Stimulated activated CD8-positive, alpha-beta memory T cell treated with anti-CD3 and anti-CD28 coated beads, Interleukin-7, amount 100 ng/mL, for 1 hour (primary cell): Measurements from ENCODE around the gene ATP8A2.
"Not testable (repeated sequence)": the region's sequence is repeated elsewhere in the genome, so short reads cannot be mapped to it uniquely, and the experiment has no call there.

Experiments
- DNase-seq, 2 donors: peaks; one replicate each; pipeline ENCODE4 v3.0.0-alpha.2; 2020; ENCODE audit warnings: low read depth in 2 of 2

ATP8A2 gene

DNA sequence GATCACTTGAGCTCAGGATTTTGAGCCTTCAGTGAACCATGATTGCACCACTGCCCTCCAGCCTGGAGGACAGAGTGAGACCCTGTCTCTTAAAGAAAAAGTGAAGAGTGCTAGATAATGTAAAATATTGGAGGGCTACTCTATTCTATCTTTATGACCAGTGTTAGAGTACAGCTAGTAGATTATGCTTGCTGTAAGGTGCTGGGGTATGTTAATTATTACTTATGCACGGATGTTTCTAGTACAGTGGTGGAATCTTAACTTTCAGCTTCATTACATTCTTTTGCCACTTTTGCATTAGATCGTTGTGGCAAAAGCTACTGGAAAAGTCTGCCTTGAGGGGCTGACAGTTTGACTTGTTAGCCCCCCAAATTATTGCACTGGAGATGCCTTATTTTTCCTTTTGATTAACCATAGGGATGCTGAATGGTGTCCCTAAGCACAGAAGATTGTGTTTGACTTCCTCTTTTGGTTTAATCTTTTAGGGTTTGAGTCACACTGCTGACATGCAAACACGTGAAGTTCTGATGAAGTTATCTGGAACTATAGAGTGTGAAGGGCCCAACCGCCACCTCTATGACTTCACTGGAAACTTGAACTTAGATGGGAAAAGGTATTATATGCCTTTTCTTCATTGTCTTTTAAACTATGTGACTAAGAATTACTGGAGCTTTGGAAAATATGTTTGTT lies 169.8 kb downstream of the ATP8A2 start:
- no peak for DNase-seq

DNA sequence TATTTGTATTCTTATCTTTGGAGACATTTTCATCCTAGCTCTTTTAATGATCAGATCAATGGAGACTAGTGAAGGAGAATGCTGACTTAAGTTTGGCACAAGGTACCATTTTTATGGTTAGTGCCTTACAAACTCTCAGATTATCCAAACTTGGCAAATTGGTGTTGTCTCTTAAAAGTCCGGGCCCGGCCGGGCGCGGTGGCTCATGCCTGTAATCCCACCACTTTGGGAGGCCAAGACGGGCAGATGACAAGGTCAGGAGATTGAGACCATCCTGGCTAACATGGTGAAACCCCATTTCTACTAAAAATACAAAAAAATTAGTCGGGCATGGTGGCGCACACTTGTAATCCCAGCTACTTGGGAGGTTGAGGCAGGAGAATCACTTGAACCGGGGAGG lies 177.2 kb downstream of the ATP8A2 start:
- DNase-seq: not testable (repeated sequence)

DNA sequence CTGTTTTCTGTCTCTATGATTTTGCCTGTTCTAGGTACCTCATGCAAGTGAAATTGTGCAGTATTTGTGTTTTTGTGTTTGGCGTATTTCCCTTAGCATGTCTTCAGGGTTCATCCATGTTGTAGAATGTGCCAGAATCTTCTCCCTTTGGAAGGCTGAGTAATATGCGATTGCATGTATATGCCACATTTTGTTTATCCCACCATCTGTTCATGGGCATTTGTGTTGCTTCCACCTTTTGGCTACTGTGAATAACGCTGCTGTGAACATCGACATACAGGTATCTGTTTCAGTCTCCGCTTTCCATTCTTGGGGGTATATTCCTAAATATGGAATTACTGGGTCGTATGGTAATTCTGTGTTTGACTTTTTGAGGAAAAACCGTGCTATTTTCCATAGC lies 190.0 kb downstream of the ATP8A2 start:
- no peak for DNase-seq

DNA sequence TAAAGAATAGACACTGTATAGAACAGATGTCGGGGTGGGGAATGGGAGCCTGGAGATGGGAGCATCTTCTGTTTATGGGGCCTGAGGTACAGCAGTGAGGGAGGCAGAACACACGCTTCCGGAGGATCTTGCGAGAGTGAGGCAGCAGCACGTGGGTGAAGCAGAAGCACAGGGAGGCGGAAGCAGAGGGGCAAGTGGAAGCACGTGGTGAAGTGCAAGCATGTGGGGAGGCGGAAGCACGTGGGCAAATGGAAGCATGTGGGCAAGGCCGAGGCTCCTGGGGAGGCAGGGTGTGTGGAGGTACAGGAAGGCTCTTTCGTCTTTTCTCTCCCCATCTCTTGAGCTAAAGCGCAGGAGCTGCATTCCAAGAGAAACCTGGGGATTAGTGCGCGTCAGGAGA lies 198.4 kb downstream of the ATP8A2 start:
- no peak for DNase-seq

DNA sequence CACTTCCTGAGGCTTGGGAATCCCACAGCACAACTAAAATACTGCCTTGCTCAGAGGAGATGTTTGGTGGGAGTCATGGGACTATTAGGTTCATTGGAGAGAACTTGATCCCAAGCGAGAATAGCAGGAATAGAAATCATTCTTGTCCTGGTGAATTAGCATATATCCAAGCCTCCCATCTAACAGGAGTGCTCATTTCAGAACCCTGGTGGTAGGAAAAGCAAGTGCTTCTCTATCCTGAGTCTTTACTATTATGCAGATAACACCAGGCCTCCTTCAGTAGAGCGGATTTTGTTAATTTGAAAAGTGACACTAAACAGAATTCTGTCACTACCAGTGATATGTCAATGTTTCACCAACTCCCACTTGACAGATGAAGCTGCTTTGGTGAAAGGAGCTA lies 199.5 kb downstream of the ATP8A2 start:
- no peak for DNase-seq

DNA sequence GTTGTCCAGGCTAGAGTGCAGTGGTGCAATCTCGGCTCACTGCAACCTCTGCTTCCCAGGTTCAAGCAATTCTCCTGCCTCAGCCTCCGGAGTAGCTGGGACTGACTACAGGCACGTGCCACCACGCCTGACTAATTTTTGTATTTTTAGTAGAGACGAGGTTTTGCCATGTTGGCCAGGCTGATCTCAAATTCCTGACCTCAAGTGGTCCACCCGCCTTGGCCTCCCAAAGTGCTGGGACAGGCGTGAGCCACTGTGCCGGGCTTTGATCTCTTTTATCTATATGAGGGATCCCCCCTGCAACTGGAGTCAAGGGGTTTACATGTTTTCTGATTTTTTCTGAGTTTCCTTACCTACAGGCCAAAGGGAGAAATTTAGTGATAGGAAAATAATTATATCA lies 200.4 kb downstream of the ATP8A2 start:
- not testable (repeated sequence) for DNase-seq

DNA sequence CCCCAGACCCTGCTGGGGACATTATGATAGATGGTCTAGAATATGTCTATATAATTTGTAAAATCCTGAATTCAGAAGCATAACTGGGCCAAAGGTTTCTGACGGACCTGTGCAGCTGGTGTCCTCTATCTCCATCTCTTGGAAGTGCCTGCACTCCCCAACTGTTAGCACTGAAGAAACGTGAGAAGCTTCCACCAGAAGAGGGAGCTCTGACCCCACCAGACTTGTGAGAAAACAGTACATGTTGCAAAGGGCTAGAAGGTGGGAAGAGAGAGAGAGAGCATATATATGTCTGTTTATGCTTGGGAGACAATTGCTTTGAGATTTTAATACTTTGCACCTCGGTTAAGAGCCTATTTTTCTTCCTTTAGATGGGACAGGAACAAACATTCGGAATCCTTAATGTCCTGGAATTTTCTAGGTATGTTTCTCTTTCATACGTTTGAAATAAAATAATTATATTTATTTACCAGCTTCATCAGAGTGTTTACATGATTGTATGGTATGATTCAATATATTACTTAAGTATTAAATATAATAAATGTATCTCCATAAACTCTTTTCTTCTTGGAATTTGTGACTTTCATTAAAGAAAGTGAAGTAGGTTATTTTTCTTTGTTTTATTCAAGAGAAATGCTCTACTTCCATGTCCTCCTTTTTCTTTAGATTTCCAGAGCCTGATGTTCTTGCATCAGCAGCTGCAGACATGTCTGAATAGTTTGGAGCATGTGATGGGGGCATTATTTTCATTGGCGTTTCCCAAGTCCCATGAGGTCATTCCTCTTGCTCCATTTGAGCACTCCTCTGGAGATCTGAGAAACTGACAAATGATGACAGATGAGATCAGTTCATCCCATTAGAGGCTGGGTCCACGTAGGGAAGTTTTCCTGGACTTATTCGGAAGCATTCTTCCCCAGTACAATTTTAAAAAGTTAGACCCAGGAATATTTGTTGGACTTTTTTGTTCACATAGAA lies 202.9 kb downstream of the ATP8A2 start:
- peak; percentile 25 to 42 for DNase-seq

DNA sequence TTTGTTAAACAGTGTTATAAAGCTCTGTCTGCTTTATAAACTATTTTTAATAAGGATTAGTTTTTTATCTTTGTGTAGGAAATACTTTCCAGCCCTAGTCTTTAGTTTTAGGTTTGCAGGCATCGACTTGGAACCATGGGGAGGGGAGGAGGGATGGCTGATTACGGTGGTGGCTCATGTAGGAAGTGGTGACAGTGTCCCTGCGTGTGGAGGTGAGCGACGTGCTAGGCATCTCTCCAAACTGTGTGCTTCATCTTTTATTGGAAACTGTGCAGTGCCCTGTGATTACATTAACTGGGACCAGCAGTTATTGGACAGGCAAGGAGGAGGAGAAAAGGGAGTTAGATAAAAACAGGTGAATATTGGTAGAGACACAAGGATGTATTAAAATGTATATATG lies 203.8 kb downstream of the ATP8A2 start:
- no peak for DNase-seq

DNA sequence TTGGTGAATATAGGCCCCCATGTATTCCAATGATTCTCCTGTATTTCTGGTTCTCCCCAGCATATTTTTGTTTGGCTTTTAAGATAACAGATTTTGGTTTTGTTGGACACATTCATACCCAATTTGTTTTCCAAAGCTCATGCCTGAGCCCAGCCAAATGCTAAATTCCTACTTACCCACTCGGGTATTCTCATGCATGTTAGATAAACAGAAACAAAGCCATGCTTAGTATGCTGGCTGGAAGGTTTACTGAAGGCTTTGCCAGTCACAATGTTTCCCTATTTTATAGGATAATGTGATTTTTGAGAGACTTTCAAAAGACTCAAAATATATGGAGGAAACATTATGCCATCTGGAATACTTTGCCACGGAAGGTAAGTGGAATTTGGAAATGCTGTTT lies 206.8 kb downstream of the ATP8A2 start:
- DNase-seq: no peak

DNA sequence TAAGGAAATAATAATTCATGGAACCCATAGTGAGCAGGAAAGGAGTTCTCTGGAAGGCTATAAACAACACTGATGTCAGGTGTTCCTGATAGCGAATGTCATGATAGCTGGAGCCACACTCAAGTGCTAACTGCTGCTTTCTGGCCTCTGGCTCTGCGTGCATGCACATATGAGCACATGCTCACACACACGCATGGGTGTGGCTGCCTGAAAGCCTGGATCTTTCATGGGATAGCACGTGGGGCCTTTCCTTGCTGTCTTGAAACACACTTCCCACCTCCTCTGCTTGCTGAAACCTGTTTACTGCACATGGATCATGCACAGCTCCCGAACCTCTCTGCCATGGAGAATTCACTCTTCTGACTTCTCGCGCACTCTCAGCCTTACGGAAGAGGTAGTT lies 207.4 kb downstream of the ATP8A2 start:
- DNase-seq: no peak

DNA sequence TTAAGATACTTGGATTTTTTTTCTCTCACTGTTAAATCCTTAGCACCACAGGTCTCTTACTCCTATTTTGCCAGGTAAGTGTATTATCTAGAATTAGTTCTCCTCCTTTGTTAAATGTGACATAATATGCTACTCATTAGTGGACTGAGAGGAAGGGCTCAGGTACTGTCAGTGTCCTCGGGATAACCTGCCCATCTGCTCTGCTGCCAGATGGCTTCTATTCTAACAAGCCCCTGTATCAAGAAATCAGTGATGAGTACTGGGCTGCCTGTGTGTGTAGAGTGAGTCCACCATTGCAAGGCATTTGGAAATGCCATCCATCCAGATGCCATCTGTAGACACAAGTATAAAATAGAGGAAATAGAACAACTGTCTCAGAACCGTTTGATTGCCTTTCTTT lies 209.6 kb downstream of the ATP8A2 start:
- DNase-seq: no peak

DNA sequence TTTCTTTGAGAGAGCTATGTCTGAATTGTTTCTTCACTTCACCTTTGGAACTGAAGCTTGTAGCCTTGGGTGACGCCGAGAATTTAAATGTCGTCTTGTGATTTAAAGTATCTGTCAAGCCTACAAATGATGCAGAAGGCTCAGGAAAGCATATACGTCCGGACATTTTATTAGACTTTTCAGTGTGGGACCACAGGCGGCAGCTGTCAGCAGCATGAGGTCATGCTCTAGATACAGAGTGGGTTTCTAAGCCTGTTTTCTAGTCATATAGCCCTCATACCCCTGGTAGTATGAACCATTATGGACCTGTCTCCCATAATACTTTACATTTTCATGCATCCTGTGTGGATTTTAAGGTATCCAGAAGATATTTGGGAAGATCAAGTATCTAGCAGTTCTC lies 212.3 kb downstream of the ATP8A2 start:
- DNase-seq: no peak

DNA sequence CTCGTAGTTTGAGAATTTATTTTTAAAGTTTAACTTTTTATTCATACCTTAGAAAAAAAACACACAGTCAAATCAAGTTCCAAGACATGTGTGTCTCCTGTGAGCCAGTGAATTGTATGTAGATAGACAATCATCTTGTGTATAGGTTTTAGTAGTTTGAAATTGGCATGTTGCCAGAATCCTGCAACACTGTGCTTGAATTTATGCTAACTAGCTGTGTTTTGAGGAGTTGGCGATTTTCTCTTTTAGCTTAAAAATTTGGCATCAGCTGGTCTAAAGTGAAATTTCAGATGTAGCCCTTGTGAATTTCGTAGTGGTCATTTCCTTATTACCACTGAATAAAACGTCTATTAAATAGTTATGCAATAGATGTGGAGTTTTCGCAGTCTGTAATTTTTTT lies 213.2 kb downstream of the ATP8A2 start:
- DNase-seq: no peak

DNA sequence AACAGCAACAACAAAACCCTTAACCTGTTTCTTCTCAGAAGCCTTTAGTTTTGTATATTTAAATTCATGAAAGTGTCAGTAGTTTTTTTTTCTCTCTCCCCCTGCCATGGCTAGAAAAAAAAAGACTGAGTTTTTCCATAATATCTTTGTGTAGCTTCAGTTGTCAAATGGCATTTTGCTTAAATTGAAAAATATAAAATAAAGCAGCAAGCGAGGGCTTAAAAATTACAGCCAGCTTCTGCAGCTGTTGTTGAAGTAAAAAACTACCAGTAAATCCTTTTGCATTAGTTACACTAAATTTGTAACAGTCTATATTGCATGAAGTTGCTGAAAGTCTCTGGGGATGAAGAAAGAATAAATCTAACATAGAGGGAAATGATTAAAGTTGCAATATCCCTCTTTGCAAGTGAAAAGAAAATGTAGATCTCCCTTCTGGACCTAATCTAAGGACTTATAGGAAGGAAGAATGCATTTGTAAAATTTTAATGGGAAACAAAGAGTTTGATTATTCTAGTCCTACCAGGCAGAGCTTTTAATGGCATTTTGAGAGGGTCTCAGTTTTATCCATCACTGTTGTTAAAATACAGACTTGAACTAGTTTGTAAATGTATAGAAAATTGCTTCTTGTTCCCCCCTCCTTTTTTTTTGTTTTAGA lies 215.7 kb downstream of the ATP8A2 start:
- no peak for DNase-seq

DNA sequence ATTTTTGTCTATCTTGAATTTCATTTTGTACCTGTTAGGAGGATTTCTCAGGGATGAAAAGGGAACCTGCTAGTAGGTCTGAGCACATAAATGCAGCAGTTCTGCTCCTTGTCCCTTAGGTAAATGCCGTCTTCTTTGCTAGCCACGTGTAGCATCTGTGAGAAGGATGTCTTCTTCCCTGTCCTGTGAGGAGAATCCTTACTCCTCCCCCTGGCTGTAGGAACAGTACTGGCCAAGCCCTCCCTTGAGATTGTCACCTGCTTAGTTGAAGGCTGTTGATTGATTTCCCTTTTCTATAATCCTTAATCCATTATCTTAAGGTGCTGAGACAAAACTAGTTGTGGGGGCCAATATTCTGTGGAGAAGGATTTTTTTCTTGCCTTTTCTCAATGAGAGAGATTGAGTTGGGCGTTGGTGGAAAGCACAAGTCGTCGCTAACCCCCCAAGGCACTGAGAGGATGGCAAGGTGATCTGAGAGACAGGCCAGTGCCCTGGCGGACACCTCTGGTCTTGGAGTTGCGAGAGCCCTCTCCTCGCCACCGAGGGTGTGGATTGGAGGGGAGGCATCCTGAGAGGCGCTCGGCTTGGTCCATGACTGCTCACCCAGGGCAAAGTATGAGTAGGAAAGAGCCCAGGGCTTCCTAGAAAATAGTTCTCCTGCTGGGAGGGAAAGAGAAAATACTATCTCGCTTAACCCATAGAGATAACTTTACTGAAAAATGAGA lies 216.7 kb downstream of the ATP8A2 start:
- no peak for DNase-seq

DNA sequence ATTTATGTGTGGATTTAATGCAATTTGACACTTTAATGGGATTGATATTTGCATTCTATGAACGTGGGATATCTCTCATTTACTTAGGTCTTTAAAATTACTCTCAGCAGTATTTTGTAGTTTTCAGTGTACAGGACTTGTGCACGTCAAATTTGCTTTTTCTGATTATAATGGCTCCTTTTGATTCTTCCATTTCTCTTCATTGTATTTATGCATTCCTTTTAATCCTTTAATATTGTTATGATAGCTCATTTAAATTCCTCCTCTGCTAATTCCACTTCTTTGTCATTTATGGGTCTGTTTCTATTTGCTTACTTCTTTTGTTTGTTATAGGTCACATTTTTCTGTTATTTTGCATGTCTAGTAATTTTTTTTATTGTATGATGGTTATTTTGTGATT lies 226.6 kb downstream of the ATP8A2 start:
- DNase-seq: no peak

DNA sequence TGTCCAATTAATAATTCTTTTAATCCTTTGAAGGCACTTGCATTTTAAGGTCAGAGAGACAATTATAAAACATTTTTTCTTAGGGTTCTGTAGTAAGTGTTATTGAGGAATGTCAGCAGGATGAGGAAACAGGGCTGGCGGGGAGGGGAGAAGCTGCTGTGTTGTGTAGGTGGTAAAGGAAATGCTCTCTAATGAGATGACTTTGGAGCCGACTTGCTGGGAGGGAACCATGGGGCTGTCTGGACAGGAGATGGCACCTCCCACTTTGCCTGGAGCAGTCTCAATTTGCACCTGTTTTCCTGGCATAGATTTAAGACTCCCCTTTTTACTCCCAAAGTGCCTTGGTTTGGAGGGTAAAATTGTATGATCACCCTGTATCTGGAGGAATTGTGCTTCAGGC lies 230.4 kb downstream of the ATP8A2 start:
- DNase-seq: no peak

DNA sequence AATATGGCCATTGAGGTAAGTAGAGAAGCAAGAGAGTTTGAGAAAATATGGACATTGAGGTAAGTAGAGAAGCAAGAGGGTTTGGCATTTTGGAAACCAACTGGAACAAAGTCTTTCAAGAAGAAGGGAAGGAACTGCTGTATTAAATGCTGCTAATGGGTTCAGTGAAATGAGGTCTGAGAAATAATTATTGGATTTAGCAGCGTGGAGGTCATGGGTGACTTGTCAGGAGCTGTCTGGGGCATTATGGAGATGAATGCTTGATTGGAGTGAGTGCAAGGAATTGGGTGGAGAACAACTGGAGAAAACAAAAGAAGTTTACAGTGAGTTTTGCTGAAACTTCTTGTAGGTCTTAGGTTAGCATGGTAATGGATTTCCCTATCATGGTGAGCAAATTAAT lies 232.3 kb downstream of the ATP8A2 start:
- DNase-seq: no peak

DNA sequence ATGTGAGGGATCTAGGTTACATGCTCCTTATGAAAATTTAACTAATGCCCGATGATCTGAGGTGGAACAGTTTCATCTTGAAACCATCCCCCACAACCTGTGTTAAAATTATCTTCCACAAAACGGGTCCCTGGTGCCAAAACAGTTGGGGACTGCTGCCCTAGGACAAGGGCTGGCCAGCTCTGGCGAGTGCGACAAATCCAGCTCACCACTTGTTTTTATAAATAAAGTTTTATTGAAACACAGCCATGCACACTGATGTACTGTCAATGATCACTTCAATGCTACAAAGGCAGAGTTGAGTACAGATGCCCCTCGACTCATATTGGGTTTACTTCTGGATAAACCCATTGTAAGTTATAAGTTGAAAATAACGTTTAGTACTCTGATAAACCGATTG lies 235.3 kb downstream of the ATP8A2 start:
- DNase-seq: no peak

DNA sequence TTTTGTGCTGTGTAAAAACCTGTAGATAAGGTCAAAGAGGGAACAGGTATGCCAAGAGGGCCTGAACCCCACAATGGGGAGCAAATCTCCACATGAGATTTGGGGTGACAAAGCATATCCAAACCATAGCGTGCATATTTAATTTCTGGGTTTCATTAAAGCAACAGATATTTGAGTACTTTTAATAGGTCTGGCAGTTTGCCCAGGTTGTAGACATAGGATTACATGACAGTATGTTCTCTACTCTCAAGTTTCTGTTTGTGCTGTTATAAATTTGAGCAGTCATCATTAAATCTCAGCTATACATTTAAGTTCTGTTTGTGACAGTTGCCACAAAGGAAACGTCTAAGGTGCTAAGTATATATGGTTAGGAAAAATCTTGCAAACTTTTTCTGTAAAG lies 236.4 kb downstream of the ATP8A2 start:
- DNase-seq: no peak

DNA sequence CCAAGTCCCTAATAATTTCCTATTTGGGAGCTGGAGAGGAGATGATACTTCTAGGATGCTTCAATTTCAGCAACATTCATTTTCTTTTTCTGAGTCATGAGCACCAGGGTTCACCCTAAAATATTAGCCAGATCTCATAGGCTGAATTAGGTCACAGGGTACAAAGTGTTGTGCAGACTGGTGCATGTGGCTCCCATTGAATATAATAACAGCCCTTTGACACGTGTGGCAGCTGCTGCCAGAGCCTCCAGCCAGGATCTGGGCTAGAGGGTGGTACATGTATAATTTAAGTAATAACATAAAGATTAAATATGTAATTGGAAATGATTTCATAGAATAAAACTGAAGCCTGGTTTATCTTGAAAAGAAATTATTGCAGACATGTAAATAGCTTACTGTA lies 244.9 kb downstream of the ATP8A2 start:
- DNase-seq: no peak

DNA sequence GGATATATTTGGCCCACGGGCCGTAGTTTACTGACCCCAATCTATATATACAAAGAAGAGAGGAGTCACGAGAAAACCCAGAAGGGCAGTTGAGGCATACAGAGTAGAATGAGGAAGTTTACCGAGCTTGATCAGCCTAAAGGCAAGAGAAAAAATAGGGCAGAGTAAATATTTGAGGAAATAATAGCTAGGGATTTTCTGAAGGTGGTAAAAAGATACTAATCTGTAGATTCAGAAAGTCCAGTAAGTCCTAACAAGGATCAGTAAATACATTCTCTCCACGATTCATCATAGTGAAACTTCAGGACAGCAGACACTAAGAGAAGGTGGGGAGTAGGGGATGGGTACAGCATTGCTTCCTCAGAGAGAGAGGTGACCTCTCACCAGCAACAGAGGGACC lies 248.1 kb downstream of the ATP8A2 start:
- DNase-seq: no peak
